Measurements from ENCODE around the gene GPC6. TPM values are rescaled to one million over a fixed set of nuclear protein-coding genes. Genes with fewer than 3 reads are reported as not detected.

The GPC6 gene
- total RNA-seq, 4 donors from 2014 or later = 13.7 to 21.7 (median 16.5) TPM

GRCh38 chr13:93413972-93414717, 187.5 kb downstream of the GPC6 start:
- no peak overlapping the region for H3K4me3 ChIP-seq
- no peak for TF ChIP-seq POLR2A (IDR thresholded peaks at IDR 0.05)
- no peak for TF ChIP-seq CTCF (IDR thresholded peaks at IDR 0.05)
- TF ChIP-seq EP300 (IDR thresholded peaks at IDR 0.05) = no peak
- no peak for TF ChIP-seq POLR2AphosphoS5 (IDR thresholded peaks at IDR 0.05)

GRCh38 chr13:93416736-93417355, 190.2 kb downstream of the GPC6 start:
- no peak overlapping the region for H3K27ac ChIP-seq
- no CpG with 5 or more reads among the region's 1 CpG for WGBS, 2 donors (ENCODE audit: low coverage in 1 of 2)
- no peak overlapping the region for H3K4me3 ChIP-seq
- no peaks in the 10 kb centered on the region for H3K4me1 ChIP-seq
- H3K36me3 ChIP-seq = no peaks in the 10 kb centered on the region
- no peaks in the 10 kb centered on the region for H3K27me3 ChIP-seq
- H3K9me3 ChIP-seq = no peaks in the 10 kb centered on the region
- ATAC-seq = no peak
- no peak for TF ChIP-seq EP300 (IDR thresholded peaks at IDR 0.05)
- TF ChIP-seq POLR2AphosphoS5 (IDR thresholded peaks at IDR 0.05) = no peak
- TF ChIP-seq POLR2A (IDR thresholded peaks at IDR 0.05) = no peak
- TF ChIP-seq CTCF (IDR thresholded peaks at IDR 0.05) = no peak

More at GRCh38 chr13:93413972-93414717, 187.5 kb downstream of the GPC6 start:
- WGBS, 2 donors (ENCODE audit: low coverage in 1 of 2) = 72 to 79% methylated on average over 8 of the region's 8 CpGs
- Histone ChIP-seq H3K4me1 (no peaks in the 10 kb centered on the region), H3K36me3 (no peaks in the 10 kb centered on the region), H3K27me3 (no peaks in the 10 kb centered on the region), H3K9me3 (no peaks in the 10 kb centered on the region), H3K27ac (no peak overlapping the region)
- ATAC-seq = peak; percentile 28

- Histone ChIP-seq H3K4me3 (no peak overlapping the region), H3K4me1 (no peaks in the 10 kb centered on the region), H3K27ac (no peak overlapping the region), H3K36me3 (no peaks in the 10 kb centered on the region), H3K27me3 (no peaks in the 10 kb centered on the region), H3K9me3 (no peaks in the 10 kb centered on the region)
- no peak for TF ChIP-seq POLR2AphosphoS5 (IDR thresholded peaks at IDR 0.05)
- no peak for TF ChIP-seq POLR2A (IDR thresholded peaks at IDR 0.05)
- no peak for TF ChIP-seq CTCF (IDR thresholded peaks at IDR 0.05)
- no peak for TF ChIP-seq EP300 (IDR thresholded peaks at IDR 0.05)
- WGBS, 2 donors (ENCODE audit: low coverage in 1 of 2) = 92 to 95% methylated on average over 8 of the region's 8 CpGs
- no peak for ATAC-seq
These were observed 191.8 kb downstream of the GPC6 start for GRCh38 chr13:93418398-93418797.

GRCh38 chr13:93420206-93420605, 193.6 kb downstream of the GPC6 start:
- Histone ChIP-seq H3K9me3 (no peaks in the 10 kb centered on the region), H3K36me3 (no peaks in the 10 kb centered on the region), H3K27ac (no peak overlapping the region), H3K27me3 (no peaks in the 10 kb centered on the region), H3K4me1 (no peaks in the 10 kb centered on the region), H3K4me3 (no peak overlapping the region)
- 67 to 83% methylated on average over 1 of the region's 1 CpG for WGBS, 2 donors (ENCODE audit: low coverage in 1 of 2)
- TF ChIP-seq POLR2A (IDR thresholded peaks at IDR 0.05) (no peak), POLR2AphosphoS5 (IDR thresholded peaks at IDR 0.05) (no peak), EP300 (IDR thresholded peaks at IDR 0.05) (no peak), CTCF (IDR thresholded peaks at IDR 0.05) (no peak)
- no peak for ATAC-seq

GRCh38 chr13:93420887-93421286, 194.3 kb downstream of the GPC6 start:
- Histone ChIP-seq H3K9me3 (no peaks in the 10 kb centered on the region), H3K36me3 (no peaks in the 10 kb centered on the region), H3K27me3 (no peaks in the 10 kb centered on the region), H3K27ac (no peak overlapping the region), H3K4me1 (no peaks in the 10 kb centered on the region), H3K4me3 (no peak overlapping the region)
- TF ChIP-seq POLR2A (IDR thresholded peaks at IDR 0.05) (no peak), EP300 (IDR thresholded peaks at IDR 0.05) (no peak), POLR2AphosphoS5 (IDR thresholded peaks at IDR 0.05) (no peak)
- WGBS, 2 donors (ENCODE audit: low coverage in 1 of 2) = 85 to 93% methylated on average over 6 of the region's 6 CpGs
- no peak for ATAC-seq
